Activated CD8-positive, alpha-beta T cell treated with anti-CD3 and anti-CD28 coated beads for 36 hours (primary cell): ENCODE measurements around the gene TEN1. TPM values are rescaled to one million over a fixed set of nuclear protein-coding genes. Genes with fewer than 3 reads are reported as not detected.

Experiments
- ATAC-seq: fragments of 200-7000 bp; cut with Tn5 transposase; one replicate; pipeline ENCODE4 v1.10.0; 2021; ENCODE audit warnings: mild to moderate bottlenecking, moderate library complexity
- CTCF ChIA-PET: fragments of 350-600 bp; sonication (Branson Sonifier 250); formaldehyde crosslinking; loops from one replicate; lab custom pipeline; 2021; ENCODE audit warnings: antibody characterized with exemption; lab: Charles Lee
- POLR2A ChIA-PET: fragments of 350-600 bp; sonication (Branson Sonifier 250); formaldehyde crosslinking; loops from one replicate; lab custom pipeline; 2021; ENCODE audit warnings: antibody characterized with exemption; lab: Charles Lee
- DNase-seq: peaks from one replicate; pipeline ENCODE4 v3.0.0-alpha.2; 2020
- H3K27ac Mint-ChIP-seq: one replicate; pipeline ENCODE4 v1.8.0; 2021; ENCODE audit warnings: mild to moderate bottlenecking, mixed read lengths
- H3K27me3 Mint-ChIP-seq: one replicate; pipeline ENCODE4 v1.8.0; 2021; ENCODE audit warnings: mixed read lengths
- H3K36me3 Mint-ChIP-seq: one replicate; pipeline ENCODE4 v1.8.0; 2021; ENCODE audit warnings: low read depth, mixed read lengths
- H3K4me1 Mint-ChIP-seq: one replicate; pipeline ENCODE4 v1.8.0; 2021; ENCODE audit warnings: low read depth, mixed read lengths
- H3K4me3 Mint-ChIP-seq: one replicate; pipeline ENCODE4 v1.8.0; 2021; ENCODE audit warnings: mild to moderate bottlenecking, moderate library complexity, mixed read lengths
- H3K9me3 Mint-ChIP-seq: one replicate; pipeline ENCODE4 v1.8.0; 2021; ENCODE audit warnings: mixed read lengths
- CTCF ChIP-seq: fragments of 200-600 bp; IDR thresholded peaks from one replicate; pipeline ENCODE4 v1.8.0; 2022; ENCODE audit warnings: antibody characterized with exemption, mild to moderate bottlenecking
- intact Hi-C: fragments of 100-400 bp; cut with micrococcal nuclease; formaldehyde crosslinking; loops from one replicate; pipeline ENCODE4 v1.10.0; 2022
- total RNA-seq, 2 experiments: library from RNA; stranded (reverse); gene quantifications; one replicate each; pipeline ENCODE4 v1.2.3, GENCODE V29; 2021

TEN1 gene
- total RNA-seq, 2 experiments from 2014 or later: 11.7 to 13.2 TPM

DNA sequence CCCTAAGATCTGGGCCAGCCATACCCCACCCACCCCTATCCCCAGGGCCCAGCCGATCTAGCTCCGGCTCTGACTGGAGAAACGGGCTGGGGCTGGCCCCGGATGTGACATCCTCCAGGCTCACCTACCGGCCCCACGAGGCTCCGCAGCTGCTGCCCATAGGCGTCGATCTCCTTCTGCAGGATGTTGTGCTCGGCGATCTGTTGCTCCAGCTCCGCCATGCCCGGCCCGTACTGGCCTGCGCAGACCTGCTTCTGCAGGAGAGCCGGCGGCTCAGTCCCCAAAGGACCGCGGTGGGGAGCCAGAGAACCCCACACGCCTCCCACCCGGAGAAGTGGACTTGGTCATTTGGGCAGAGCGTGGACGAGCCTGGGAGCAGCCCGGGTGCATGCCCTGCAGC, 43.2 kb downstream of the TEN1 start:
- no peaks in the 10 kb centered on the region for H3K36me3 Mint-ChIP-seq
- POLR2A ChIA-PET: no interaction called here
- ATAC-seq (no peak), DNase-seq (no peak)
- no peak overlapping the region for H3K27ac Mint-ChIP-seq
- H3K27me3 Mint-ChIP-seq: no peaks in the 10 kb centered on the region
- intact Hi-C loops: no loop called here
- H3K4me3 Mint-ChIP-seq: no peak overlapping the region
- TF ChIP-seq CTCF: no peak
- no peaks in the 10 kb centered on the region for H3K9me3 Mint-ChIP-seq
- no peaks in the 10 kb centered on the region for H3K4me1 Mint-ChIP-seq
- CTCF ChIA-PET: no interaction called here

GRCh38 chr17:76022973-76023899, 44.2 kb downstream of the TEN1 start:
- Mint-ChIP-seq H3K27ac (peak overlapping the region; percentile 38), H3K27me3 (no peaks in the 10 kb centered on the region), H3K4me1 (no peaks in the 10 kb centered on the region), H3K36me3 (no peaks in the 10 kb centered on the region), H3K4me3 (no peak overlapping the region), H3K9me3 (no peaks in the 10 kb centered on the region)
- TF ChIP-seq CTCF: no peak
- ATAC-seq (no peak), DNase-seq (no peak)
- POLR2A ChIA-PET: interaction anchor here (0.6 to 0.8 kb wide), 3 partner anchors 8 to 74 kb away, joined by 3 to 4 read pairs (median 3); no protein-coding TSS in a partner anchor
- CTCF ChIA-PET: interaction anchor here (0.9 kb wide), 1 partner anchor 15 kb away, joined by 3 read pairs; no protein-coding TSS in a partner anchor
- intact Hi-C loops: no loop called here

GRCh38 chr17:76023900-76024237, 44.8 kb downstream of the TEN1 start:
- intact Hi-C loops: no loop called here
- H3K27ac Mint-ChIP-seq: no peak overlapping the region
- H3K4me1 Mint-ChIP-seq: peaks cover 5% of the 10 kb centered on the region
- POLR2A ChIA-PET: interaction anchor here (0.6 to 0.8 kb wide), 3 partner anchors 8 to 74 kb away, joined by 3 to 4 read pairs (median 3); no protein-coding TSS in a partner anchor
- no peak overlapping the region for H3K4me3 Mint-ChIP-seq
- no peaks in the 10 kb centered on the region for H3K36me3 Mint-ChIP-seq
- DNase-seq (no peak), ATAC-seq (no peak)
- no peak for TF ChIP-seq CTCF
- no peaks in the 10 kb centered on the region for H3K27me3 Mint-ChIP-seq
- CTCF ChIA-PET: interaction anchor here (0.9 kb wide), 1 partner anchor 14 kb away, joined by 3 read pairs; no protein-coding TSS in a partner anchor
- no peaks in the 10 kb centered on the region for H3K9me3 Mint-ChIP-seq

- TF ChIP-seq CTCF: no peak
- no peak overlapping the region for H3K27ac Mint-ChIP-seq
- H3K27me3 Mint-ChIP-seq: no peaks in the 10 kb centered on the region
- no peaks in the 10 kb centered on the region for H3K9me3 Mint-ChIP-seq
- H3K4me3 Mint-ChIP-seq: no peak overlapping the region
- POLR2A ChIA-PET: interaction anchor here (0.6 to 0.8 kb wide), 2 partner anchors 9 to 73 kb away, joined by 3 to 4 read pairs; no protein-coding TSS in a partner anchor
- ATAC-seq (no peak), DNase-seq (no peak)
- CTCF ChIA-PET: interaction anchor here (0.9 kb wide), 1 partner anchor 13 kb away, joined by 3 read pairs; no protein-coding TSS in a partner anchor
- H3K36me3 Mint-ChIP-seq: no peaks in the 10 kb centered on the region
- peaks cover 10% of the 10 kb centered on the region for H3K4me1 Mint-ChIP-seq
- intact Hi-C loops: no loop called here
Measured at GRCh38 chr17:76024353-76024752, 45.3 kb downstream of the TEN1 start.

DNA sequence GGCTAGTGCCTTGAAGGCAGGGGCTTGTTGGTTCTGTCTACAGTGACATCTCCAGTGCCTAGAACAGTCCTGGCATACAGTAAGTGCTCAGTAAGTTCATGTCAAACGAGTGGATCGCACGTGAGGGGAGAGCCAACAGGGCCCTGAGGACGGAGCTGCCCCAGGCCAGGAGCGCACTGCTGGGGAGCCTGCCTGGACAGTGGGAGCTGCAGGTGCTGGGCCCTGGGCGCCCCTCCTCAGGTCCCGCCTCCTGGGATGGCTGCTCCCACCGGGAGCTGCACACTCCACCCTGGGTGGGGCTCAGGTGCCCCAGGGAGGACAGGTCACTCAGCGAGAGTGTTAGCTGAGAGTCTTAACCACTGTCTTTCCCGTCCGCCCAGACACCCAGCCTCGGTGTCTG, 46.3 kb downstream of the TEN1 start:
- ATAC-seq (no peak), DNase-seq (no peak)
- no peaks in the 10 kb centered on the region for H3K9me3 Mint-ChIP-seq
- H3K27ac Mint-ChIP-seq: no peak overlapping the region
- H3K4me1 Mint-ChIP-seq: peaks cover 18% of the 10 kb centered on the region
- H3K27me3 Mint-ChIP-seq: no peaks in the 10 kb centered on the region
- TF ChIP-seq CTCF: no peak
- no peaks in the 10 kb centered on the region for H3K36me3 Mint-ChIP-seq
- H3K4me3 Mint-ChIP-seq: no peak overlapping the region
- intact Hi-C loops: no loop called here
- ChIA-PET CTCF (no interaction called here), POLR2A (no interaction called here)
